T-helper 2 cell (primary cell): ENCODE results near the gene SLC25A10.
"Not testable (repeated sequence)": the region's sequence is repeated elsewhere in the genome, so short reads cannot be mapped to it uniquely, and the experiment has no call there.

Source experiments
- DNase-seq, 5 experiments: peaks; one replicate each; pipeline versions ENCODE4 v3.0.0 to v3.0.0-alpha.2; 2012 to 2022

SLC25A10 gene

DNA sequence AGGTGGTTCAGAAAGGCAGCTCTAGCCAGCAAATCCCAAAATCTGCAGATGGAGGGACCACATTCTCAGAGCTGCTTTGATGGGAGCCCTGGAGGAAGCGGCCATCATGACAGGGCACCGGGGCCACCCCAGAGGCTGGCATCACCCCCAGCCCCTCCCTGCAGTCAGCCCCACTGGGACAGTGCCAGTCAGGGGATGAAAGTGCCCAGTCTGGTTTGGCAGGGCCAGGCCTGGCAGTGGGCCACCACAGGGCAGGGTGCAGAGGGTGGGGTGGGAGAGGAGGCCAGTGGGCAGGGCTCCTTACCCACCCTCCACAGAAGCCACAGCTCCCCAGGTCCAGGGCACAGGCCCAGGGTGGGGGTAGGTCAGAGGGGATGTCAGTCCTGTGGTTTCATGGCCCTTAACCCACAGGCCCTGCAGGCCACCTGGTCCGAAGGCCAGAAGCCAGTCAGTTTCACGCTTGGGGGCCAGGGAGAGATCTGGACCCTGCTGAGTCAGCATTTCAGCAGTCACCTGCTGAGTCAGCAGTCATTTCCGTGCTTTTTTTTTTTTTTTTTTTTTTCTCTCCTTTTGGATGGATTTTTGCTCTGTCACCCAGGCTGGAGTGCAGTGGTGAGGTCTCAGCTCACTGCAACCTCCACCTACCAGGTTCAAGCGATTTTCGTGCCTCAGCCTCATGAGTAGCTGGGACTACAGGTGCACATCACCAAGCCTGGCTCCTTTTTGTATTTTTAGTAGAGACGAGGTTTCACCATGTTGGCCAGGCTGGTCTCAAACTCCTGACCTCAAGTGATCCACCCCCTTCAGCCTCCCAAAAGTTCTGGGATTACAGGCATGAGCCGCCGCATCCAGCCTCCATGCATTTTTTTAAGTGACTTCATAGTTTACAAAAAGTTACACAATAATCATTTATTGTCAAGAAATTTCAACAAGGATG is 10.4 kb downstream of the SLC25A10 start:
- no peak for DNase-seq

DNA sequence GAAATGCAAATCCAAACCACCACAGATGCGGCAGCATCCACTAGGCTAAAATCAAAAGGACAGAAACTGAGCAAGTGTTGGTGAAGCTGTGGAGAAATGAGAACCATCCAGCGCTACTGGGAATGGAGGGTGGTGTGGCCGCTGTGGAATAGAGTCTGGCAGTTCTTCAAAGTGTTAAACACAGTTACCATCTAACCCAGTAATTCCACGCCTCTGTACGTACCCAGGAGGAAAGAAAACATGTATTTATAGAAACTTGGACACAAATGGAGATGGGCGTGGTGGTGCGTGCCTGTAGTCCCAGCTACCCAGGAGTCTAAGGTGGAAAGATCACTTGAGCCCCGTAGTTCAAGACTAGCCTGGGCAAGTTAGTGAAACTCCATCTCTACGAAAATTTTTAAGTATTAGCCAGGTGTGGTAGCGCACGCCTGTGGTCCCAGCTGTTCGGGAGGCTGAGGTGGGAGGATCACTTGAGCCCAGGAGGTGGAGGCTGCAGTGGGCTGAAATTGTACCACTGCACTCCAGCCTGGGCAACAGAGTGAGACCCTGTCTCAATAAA is 11.6 kb downstream of the SLC25A10 start:
- DNase-seq = no peak

DNA sequence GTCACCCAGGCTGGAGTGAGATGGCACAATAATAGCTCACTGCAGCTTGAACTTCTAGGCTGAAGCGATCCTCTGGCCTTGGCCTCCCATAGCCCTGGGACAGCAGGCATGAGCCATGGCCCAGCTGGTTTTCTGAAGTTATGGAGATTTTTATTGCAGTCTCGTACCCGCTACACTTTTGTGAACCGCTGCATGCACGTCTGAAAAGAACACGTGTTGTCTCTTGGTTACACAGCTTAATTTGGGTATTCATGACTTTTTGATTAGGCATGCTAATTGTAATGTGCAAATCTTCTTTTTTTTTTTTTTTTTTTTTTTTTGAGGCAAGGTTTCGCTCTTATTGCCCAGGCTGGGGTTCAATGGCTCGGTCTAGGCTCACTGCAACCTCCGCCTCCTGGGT is 13.4 kb downstream of the SLC25A10 start:
- DNase-seq = no peak

DNA sequence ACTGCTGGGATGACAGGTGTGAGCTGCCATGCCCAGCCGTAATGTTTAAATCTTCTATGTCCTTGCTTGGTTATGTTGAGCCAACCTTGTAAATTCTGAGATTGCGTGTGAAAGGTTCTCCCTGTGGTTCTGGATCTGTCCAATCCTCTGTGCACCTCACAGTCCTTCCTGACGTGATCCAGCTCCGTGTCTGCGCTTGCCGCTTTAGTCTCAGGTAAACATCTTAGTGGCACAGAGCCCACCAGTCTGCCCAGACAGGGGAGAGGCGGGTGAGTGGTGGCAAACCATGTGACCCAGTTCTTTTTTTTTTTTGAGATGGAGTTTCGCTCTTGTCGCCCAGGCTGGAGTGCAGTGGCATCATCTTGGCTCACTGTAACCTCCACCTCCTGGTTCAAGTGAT is 13.9 kb downstream of the SLC25A10 start:
- no peak for DNase-seq

DNA sequence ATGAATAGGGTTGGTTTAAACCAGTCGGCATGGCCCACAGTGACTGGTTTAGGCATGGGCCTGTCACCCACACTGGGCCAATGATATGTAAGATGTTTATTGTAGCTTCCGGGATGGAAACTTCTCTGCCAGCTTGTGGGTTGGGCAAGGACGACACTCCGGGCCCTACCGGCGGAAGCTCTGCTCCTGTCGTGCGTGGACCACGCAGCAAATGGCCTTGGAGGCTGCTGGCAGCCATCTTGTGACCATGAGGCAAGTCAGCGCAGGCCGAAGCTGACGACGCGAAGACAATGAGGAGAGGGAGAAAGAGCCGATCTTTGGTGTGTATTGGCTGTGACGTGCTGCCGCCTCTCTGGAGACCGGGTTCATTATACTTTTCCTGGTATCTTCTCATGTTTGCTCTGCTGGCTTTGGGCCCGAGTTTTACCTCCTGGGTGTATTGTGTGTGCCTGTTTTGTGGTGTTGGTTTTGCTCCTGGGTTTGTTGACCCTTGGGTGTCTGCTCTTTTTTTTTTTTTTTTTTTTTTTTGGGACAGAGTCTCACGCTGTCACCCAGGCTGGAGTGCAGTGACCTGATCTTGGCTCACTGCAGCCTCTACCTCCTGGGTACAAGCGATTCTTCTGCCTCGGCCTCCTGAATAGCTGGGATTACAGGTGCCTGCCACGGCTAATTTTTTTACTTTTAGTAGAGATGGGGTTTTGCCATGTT is 15.4 kb downstream of the SLC25A10 start:
- DNase-seq = no peak

DNA sequence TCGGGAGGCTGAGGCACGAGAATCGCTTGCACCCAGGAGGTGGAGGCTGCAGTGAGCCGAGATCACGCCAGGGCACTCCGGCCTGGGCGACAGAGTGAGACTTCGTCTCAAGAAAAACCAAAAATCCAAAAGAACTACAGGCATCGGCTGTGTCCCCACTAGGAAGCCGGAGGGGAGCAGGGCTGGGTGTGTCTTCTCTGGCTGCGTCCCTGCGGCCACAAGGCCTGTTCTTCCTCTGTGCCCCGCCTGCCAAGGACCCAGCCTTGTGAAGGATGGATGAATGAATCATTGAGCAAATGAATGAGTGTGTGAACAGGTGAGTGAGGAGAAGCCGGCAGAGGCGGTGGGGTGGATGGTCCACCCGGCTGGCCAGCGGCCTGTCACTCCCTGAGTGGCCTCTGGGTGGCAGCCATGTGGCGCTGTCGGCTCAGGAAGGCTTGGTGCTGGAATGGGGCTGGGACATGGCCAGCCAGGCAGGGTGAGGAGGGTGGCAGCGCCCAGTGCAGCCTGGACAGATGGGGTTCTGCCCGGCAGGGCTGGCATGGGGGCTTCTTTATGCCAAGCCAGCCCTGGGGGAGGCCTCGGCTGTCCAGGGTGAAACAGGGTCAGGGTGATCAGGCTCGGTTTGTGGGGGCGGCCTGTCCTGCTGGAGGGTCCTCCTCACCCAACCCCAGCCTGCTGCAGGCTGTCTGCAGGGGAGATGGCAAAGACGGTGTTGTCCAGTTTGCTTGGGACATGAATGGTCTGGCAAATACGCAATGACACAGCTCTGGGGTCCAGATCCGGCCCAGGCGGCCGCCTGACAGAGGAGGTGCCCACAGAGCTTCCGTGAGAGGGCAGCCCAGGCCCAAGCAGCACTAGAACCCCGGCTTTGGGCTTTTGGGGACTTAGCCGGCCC is 21.7 kb downstream of the SLC25A10 start:
- peak in 3 of 5 experiments; percentile 41 to 58 (median 58) for DNase-seq

DNA sequence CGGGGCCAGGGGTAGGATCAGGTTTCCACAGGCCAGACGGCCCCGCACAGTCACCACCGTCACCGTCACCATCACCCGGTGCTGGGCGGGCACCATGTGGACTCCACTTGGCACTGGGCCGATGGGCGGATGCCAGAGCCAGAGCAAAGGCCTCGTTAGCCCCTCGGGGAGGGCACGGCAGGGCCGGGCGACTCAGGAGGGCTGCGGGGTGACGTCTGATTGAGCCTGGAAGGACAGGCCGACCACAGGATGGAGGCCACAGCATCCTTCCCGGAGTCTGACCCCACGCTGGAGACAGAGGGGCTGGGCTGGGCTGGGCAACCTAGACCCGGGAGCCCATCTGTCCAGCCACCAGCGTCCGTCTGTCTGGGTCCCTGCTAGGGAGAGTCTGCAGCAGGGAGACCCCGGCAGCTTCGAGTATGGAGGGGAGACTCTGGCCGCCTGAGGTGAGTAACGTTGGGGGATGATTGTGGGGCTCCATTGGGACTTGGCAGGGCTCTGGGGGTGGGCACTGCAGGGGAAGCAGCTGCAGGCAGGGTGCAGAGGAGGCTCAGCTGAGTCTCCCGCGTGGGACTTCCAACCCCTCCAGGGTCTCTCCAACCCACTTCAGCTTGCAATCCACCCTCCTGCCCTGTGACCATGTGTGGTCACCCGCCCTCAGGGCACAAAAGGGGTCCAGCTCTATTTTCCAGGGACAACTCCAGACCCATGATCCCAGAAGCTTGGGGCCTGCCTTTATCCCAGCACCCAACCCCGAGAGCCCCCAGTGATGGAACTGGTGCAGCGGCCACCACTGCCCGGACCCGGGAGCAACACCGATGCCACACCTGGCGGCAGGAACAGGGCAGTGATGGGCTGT is 22.6 kb downstream of the SLC25A10 start:
- no peak for DNase-seq

DNA sequence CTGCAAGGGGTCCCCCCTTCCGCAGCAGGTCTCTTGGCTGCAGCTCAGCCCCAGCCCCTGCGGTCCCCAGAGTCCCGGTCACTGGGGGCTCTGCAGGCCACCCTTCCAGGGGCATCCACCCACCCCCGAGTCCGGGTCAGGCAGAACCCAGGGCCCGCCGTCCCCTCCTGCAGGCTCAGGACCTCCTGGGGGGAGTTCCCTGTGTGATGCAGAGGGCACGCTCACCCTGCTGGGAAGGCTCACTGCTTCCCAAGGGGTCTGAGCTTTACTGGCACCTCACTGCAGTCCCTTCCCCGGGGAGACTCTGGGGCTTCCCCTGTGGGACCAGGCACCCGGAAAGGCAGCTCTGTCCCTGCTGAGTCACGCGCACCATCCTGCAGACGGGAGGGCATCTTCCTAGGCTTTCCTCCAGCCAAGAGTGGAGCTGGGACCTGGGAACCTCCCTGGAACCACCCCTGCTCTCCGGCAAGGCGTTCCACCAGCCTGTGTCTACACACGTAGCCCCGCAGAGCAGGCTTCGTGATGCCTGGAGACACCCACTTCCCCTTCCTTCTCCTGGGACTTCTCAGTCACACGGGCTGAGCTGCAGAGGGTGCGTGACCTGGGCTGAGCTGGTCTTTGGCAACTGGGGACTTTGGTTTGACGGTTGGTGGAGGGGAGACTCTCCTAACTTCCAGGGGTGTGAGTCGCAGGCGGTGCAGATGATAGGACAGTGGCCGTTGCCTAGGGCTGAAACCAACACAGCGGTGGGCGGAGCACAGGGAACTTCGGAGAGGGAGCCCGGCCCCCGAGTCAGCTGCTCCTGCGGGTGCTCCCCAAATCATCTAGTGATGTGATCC is 23.4 kb downstream of the SLC25A10 start:
- no peak for DNase-seq

DNA sequence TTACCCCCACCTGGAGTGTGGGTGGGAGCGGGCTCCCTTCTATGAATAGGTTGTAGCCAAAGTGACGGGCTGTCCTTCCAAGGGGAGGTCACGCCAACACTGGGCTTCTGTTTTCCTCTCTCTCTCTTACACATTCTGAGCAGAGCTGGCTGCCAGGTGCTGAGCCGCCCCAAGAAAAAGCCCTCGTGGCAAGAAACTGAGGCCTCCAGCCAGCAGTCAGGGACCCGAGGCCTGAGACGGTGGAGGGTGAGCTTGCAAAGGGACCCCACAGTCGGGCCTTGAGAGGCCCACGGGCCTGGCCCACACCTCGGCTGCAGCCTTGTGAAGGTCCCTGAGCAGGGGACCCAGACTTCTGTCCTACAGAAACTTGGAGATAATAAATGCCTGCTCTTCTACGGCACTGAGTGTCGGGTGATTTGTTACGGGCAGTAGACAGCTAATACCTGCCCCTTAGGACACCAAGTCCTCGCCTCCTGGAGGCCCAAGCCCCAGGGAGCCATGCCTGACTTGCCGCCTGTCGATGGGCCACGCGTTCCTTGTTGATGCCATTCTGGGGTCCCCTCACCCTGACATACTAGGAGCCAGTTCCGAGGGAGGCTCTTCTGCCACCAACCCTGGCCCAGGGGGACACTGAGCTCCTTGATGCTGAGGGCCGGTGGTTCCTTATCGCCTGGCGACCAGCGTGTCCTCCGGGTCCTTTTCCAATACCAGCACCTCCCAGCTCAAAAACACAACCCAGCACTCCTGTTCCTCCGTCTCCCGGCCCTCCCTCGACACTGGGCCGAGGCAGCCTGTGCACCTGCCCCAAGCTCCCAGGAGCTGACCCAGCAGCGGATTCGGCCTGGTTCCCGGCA is 26.1 kb downstream of the SLC25A10 start:
- no peak for DNase-seq

DNA sequence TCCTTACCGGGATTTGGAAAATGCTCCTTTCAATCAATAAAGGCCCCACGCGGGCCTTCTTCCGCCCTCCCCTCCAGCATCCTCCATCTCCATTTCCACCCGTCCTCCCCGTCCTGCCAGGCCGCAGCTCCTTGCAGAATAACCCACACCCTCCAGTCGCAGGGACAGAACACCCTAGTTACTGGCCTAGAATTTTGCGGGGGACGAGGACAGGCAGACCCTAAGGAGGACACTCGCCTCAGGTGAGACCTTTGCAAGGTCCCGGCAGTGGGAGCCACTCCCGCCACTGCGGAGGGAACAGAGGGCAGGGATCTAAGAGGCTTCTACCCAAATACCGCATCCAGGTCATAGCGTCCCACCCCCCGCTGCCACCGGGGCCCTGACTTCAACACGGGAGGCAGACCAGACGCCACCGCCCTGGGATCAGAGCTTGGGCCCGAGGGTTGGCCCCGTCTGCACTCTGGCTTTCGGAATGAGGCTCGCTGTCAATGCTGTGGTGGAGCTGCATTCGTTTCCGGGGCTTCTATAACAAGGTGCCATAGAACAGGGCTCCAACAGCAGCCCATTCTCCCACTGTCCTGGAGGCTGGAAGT is 26.8 kb downstream of the SLC25A10 start:
- no peak for DNase-seq

DNA sequence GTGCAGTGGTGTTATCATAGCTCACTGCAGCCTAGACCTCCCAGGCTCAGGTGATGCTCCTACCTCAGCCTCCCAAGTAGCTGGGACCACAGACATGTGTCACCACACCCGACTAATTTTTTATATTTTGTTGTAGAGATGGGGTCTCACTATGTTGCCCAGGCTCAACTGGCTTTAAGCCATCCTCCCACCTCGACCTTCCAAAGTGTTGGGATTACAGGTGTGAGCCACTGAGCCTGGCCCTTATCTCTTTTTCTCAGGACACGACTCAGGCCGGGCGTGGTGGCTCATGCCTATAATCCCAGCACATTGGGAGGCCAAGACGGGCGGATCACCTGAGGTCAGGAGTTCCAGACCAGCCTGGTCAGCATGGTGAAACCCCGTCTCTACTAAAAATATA is 27.5 kb downstream of the SLC25A10 start:
- DNase-seq = not testable (repeated sequence)

DNA sequence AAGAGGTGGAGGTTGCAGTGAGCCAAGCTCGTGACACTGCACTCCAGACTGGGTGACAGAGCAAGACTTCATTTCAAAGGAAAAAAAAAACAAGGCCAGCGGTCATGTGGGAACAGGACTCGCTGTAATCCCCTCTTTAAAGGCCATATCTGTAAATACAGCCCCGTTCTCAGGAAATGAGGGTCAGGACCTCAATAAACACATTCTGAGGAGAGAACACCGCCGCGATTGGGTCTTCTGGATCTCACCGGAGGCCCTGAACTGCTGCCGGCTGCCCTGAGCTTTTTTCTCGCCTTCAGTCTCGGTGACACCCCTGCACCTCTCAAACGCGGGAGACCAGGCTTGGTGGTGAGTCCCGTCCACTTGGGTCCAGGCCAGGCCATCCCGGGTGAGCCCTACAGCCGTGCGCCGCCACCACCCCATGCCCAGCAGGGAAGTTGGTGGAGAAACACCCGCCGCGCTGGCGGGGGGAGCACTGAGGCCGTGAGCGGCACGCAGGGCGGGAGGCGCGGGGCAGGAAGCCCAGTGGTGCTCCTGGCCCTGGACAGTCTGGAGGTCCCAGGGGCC is 28.4 kb downstream of the SLC25A10 start:
- no peak for DNase-seq

DNA sequence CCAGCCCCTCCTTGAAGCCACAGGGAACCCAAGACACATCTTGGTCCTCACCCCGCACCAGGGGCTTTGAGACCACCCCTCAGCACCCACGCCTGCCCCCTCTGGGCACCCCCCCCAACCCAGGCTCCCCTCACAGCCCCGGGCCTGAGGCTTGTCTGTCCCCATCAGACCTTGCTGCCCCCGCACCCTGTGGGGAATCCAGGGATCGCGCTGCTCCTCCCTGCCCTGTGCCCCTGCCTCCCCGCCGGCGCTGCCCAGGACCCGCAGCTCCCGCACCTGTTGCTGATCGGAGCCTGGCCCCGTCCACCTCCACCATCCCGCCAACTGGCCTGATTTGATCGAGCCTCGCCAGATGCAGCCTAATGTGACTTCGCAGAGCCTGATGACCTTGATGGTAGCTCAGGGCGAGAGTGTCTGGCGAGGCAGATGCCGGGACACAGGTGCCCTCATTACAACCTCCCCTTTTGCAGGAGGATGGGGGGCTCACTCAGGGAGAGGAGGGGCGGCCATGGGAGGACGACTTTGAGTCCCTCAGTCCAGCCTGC is 29.0 kb downstream of the SLC25A10 start:
- no peak for DNase-seq

DNA sequence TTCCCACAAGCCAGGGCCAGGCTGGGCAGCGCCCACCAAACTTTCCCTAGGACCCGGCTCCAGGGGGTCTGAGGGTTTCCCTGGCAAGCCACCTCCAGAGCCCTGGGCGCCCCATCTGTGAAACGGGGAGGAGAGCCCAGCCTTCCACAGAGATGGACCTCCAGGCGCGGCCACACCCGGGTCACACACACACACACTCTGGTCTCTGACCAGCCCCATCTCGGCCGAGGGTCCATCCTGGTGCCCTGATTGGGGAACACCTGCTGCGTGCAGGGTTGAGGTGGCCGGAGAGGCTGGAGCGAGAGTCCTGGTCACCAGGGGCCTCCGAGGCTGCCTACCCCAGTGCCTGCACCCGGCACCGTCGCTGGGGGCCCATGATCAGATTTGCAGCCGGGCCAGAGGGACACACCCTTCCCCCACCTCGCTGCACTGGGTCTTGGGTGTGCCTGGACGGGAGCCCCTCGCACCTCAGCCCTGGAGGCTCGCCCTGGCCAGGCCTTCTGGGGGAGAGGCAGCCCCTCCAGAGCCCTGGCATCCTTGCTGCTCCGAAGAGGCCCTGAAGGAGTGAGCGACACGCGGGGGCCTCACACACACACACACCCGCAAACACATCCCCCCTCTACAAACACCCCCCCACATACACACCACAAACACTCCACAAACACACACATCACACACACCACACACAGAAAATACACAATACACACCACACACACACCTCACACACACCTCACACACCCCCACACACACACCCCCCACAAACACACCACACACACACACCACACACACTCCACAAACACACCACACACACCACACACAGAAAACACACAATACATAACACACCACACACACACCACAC is 29.7 kb downstream of the SLC25A10 start:
- peak in 1 of 5 experiments; percentile 41 for DNase-seq
